ENCODE data around the gene IFRD2.

IFRD2 gene

GRCh38 chr3:50271314-50271936 is 20.8 kb downstream of the IFRD2 start:
- FAIRE-seq (no peak), DNase-seq (ENCODE audit: insufficient read length, low spot score) (no peak)
- no peak for TF ChIP-seq CTCF (IDR thresholded peaks at IDR 0.05; ENCODE audit: insufficient read depth, missing control alignments)

- TF ChIP-seq CTCF (IDR thresholded peaks at IDR 0.05; ENCODE audit: insufficient read depth, missing control alignments), result no peak
- DNase-seq (ENCODE audit: insufficient read length, low spot score) (no peak), FAIRE-seq (no peak)
Measured at GRCh38 chr3:50270422-50271224, 21.6 kb downstream of the IFRD2 start.

GRCh38 chr3:50269977-50270413 is 22.2 kb downstream of the IFRD2 start:
- no peak for DNase-seq (ENCODE audit: insufficient read length, low spot score)
- no peak for FAIRE-seq

GRCh38 chr3:50269460-50269859 is 22.8 kb downstream of the IFRD2 start:
- no peak for FAIRE-seq
- no peak for DNase-seq (ENCODE audit: insufficient read length, low spot score)
- no peak for TF ChIP-seq CTCF (IDR thresholded peaks at IDR 0.05; ENCODE audit: insufficient read depth, missing control alignments)

More at GRCh38 chr3:50269977-50270413, 22.2 kb downstream of the IFRD2 start:
- no peak for TF ChIP-seq CTCF (IDR thresholded peaks at IDR 0.05; ENCODE audit: insufficient read depth, missing control alignments)

- DNase-seq (ENCODE audit: insufficient read length, low spot score), result no peak
- FAIRE-seq, result no peak
- no peak for TF ChIP-seq CTCF (IDR thresholded peaks at IDR 0.05; ENCODE audit: insufficient read depth, missing control alignments)
Measured at GRCh38 chr3:50268703-50269451, 23.4 kb downstream of the IFRD2 start, which contains the start of gene SEMA3B. Gene SEMA3B, plus strand, starts transcription at chr3:50269147. Its CDS starts 94 bp downstream, at chr3:50269241.

- FAIRE-seq (no peak), DNase-seq (ENCODE audit: insufficient read length, low spot score) (no peak)
- no peak for TF ChIP-seq CTCF (IDR thresholded peaks at IDR 0.05; ENCODE audit: insufficient read depth, missing control alignments)
Measured at GRCh38 chr3:50268276-50268675, 24.0 kb downstream of the IFRD2 start.
